ENCODE results near the gene SLC12A3.

SLC12A3 gene

DNA sequence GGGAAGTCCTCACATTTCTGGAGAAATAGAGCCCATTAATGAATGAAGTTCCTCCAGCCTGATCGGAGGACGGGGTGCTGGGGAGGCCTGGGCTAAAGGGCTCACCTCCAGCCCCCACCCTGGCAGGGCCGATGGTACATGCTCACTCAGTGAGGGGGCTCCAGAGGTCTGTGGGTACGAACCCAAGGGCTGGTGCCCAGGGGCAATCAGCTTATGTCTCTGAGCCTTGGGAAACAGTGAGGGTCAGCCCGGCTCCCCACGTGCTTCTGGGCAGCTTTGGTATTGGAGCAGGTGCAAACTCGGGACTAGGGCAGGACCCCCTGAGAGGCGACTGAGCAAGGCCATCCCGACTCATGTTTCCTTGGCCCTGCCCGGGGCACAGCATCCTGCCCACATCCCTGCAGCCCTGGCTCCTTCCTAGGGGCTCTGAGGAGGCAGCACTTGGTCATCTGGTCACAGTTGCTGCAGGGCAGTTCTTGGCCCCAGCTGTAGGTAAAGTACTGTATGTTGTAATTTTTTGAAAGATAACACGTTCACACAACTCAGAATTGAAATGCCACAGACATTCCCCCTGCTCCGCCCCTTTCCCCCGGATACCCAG lies 95.8 kb downstream of the SLC12A3 start:
- Histone ChIP-seq H3K27me3 (ENCODE audit: low read depth, low read length) (no peaks in the 10 kb centered on the region), H3K4me1 (ENCODE audit: low read length) (peaks cover 22% of the 10 kb centered on the region), H3K9ac (ENCODE audit: low read length) (no peak overlapping the region), H3K36me3 (replicated peaks; ENCODE audit: low read depth, low read length) (no peaks in the 10 kb centered on the region), H3K4me2 (ENCODE audit: low read length) (no peak overlapping the region), H3K79me2 (ENCODE audit: low read length) (no peaks in the 10 kb centered on the region), H4K20me1 (ENCODE audit: insufficient read depth, low read length) (no peaks in the 10 kb centered on the region), H3K4me3 (ENCODE audit: low read length) (no peak overlapping the region), H3K9me3 (ENCODE audit: insufficient read depth, low read length) (no peaks in the 10 kb centered on the region), H2AFZ (ENCODE audit: low read depth, low read length) (no peak overlapping the region), H3K27ac (ENCODE audit: low read length) (no peak overlapping the region)
- TF ChIP-seq EZH2phosphoT487 (IDR thresholded peaks at IDR 0.05; ENCODE audit: low read depth) = no peak
- TF ChIP-seq, protein P1, sequence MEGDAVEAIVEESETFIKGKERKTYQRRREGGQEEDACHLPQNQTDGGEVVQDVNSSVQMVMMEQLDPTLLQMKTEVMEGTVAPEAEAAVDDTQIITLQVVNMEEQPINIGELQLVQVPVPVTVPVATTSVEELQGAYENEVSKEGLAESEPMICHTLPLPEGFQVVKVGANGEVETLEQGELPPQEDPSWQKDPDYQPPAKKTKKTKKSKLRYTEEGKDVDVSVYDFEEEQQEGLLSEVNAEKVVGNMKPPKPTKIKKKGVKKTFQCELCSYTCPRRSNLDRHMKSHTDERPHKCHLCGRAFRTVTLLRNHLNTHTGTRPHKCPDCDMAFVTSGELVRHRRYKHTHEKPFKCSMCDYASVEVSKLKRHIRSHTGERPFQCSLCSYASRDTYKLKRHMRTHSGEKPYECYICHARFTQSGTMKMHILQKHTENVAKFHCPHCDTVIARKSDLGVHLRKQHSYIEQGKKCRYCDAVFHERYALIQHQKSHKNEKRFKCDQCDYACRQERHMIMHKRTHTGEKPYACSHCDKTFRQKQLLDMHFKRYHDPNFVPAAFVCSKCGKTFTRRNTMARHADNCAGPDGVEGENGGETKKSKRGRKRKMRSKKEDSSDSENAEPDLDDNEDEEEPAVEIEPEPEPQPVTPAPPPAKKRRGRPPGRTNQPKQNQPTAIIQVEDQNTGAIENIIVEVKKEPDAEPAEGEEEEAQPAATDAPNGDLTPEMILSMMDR (IDR thresholded peaks at IDR 0.05; ENCODE audit: low read depth, low read length) = no peak

DNA sequence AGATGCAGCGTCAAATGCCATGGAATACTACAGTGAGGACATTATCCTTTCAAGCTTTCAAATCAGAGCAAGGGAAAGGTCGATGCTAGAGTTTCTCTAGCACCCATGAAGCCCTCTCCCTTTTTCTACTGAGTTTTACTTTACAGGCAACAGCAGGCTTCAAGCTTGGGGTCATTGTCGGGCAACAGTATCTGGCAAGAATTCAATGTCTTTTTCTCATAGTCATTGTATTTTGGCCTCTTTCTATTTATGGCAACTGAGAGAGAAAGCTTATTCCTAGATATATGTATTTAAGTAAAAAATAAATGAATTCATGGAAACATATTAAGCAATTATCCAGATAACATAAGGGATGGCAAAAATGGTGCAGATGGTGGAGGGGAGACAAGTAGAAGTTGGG lies 96.4 kb downstream of the SLC12A3 start:
- TF ChIP-seq, protein P1 (IDR thresholded peaks at IDR 0.05; ENCODE audit: low read depth, low read length) = no peak
- TF ChIP-seq EZH2phosphoT487 (IDR thresholded peaks at IDR 0.05; ENCODE audit: low read depth) = no peak
- no peak overlapping the region for H2AFZ ChIP-seq (ENCODE audit: low read depth, low read length)
- H3K27me3 ChIP-seq (ENCODE audit: low read depth, low read length) = no peaks in the 10 kb centered on the region
- no peak overlapping the region for H3K27ac ChIP-seq (ENCODE audit: low read length)
- no peak overlapping the region for H3K4me2 ChIP-seq (ENCODE audit: low read length)
- no peaks in the 10 kb centered on the region for H4K20me1 ChIP-seq (ENCODE audit: insufficient read depth, low read length)
- peaks cover 20% of the 10 kb centered on the region for H3K4me1 ChIP-seq (ENCODE audit: low read length)
- H3K9ac ChIP-seq (ENCODE audit: low read length) = no peak overlapping the region
- H3K9me3 ChIP-seq (ENCODE audit: insufficient read depth, low read length) = no peaks in the 10 kb centered on the region
- H3K79me2 ChIP-seq (ENCODE audit: low read length) = no peaks in the 10 kb centered on the region
- H3K4me3 ChIP-seq (ENCODE audit: low read length) = no peak overlapping the region
- no peaks in the 10 kb centered on the region for H3K36me3 ChIP-seq (replicated peaks; ENCODE audit: low read depth, low read length)

DNA sequence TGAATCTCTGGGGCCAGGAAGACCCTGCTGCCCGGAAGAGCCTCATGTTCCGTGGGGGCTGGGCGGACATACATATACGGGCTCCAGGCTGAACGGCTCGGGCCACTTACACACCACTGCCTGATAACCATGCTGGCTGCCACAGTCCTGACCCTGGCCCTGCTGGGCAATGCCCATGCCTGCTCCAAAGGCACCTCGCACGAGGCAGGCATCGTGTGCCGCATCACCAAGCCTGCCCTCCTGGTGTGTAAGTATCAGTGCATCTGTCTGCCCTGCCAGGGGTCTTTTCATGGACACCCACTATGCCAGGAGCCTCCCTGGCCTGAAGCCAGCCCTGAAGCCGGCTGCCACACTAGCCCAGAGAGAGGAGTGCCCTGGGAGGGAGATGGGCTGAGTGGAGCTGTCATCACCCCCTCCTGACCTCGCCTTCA lies 96.9 kb downstream of the SLC12A3 start, which contains the start of gene CETP:
CETP (plus strand) TSS at position 100 of the 431 bp plus-strand sequence; CDS start at position 130, 30 bp downstream.
- Histone ChIP-seq H3K9me3 (ENCODE audit: insufficient read depth, low read length) (no peaks in the 10 kb centered on the region), H3K4me2 (ENCODE audit: low read length) (no peak within 1 kb of the TSS), H3K79me2 (ENCODE audit: low read length) (no peaks in the 10 kb centered on the region), H2AFZ (ENCODE audit: low read depth, low read length) (no peak within 1 kb of the TSS), H3K9ac (ENCODE audit: low read length) (no peak within 1 kb of the TSS), H3K27ac (ENCODE audit: low read length) (no peak within 1 kb of the TSS), H3K4me3 (ENCODE audit: low read length) (no peak within 1 kb of the TSS), H3K36me3 (replicated peaks; ENCODE audit: low read depth, low read length) (no peaks in the 10 kb centered on the region), H4K20me1 (ENCODE audit: insufficient read depth, low read length) (no peaks in the 10 kb centered on the region), H3K4me1 (ENCODE audit: low read length) (peaks cover 15% of the 10 kb centered on the region), H3K27me3 (ENCODE audit: low read depth, low read length) (no peaks in the 10 kb centered on the region)
- TF ChIP-seq, protein P1 (IDR thresholded peaks at IDR 0.05; ENCODE audit: low read depth, low read length) = no peak
- no peak for TF ChIP-seq EZH2phosphoT487 (IDR thresholded peaks at IDR 0.05; ENCODE audit: low read depth)

DNA sequence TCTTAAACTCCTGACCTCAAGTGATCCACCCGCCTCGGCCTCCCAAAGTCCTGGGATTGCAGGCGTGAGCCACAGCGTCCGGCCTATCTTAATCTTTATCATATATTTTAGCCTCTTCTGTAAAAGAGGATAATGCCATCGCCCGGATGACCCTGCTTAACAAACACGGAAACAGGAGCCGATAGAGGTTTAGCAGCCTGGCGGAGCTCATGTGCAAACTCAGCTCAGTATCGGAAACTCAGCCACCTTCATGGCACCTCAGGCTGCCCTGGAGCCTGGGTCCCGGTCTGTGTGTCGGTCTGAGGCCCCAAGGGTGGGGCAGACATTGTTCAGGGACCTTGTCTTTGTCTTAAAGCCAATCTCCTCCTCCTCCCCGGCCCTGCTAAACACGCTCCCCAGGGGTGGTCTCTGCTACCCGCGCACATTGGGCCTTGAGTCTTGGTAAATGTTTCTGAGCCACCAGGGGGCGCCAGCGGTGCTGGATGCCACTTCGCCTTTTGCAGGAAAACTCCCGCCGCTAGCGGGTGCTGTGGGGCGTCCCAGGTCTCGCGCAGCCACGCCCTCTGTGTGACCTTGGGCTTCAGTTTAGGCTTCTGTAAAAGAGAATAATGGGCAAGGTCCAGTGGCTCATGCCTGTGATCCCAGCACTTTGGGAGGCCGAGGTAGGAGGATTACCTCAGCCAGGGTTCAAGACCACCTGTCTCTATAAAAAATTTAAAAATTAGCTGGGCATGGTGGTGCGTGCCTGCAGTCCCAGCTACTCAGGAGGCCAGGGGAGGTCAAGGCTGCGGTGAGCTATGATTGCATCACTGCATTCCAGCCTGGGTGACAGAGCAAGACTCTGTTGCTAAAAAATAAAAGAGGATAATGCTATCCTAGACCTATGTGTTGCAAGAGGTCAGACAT lies 99.5 kb downstream of the SLC12A3 start:
- Histone ChIP-seq H3K4me3 (ENCODE audit: low read length) (0 out of 2 replicates have a peak overlapping the region, but pooled peaks have one; percentile 29), H3K27ac (ENCODE audit: low read length) (no peak overlapping the region), H3K36me3 (replicated peaks; ENCODE audit: low read depth, low read length) (no peaks in the 10 kb centered on the region), H3K9me3 (ENCODE audit: insufficient read depth, low read length) (no peaks in the 10 kb centered on the region), H4K20me1 (ENCODE audit: insufficient read depth, low read length) (no peaks in the 10 kb centered on the region), H3K4me2 (ENCODE audit: low read length) (peak overlapping the region; percentile 53), H3K9ac (ENCODE audit: low read length) (peak overlapping the region; percentile 30; the same call in 1 of the 2 replicates), H2AFZ (ENCODE audit: low read depth, low read length) (peak overlapping the region; percentile 92), H3K4me1 (ENCODE audit: low read length) (peaks cover 14% of the 10 kb centered on the region), H3K27me3 (ENCODE audit: low read depth, low read length) (no peaks in the 10 kb centered on the region), H3K79me2 (ENCODE audit: low read length) (no peaks in the 10 kb centered on the region)
- TF ChIP-seq, protein P1 (IDR thresholded peaks at IDR 0.05; ENCODE audit: low read depth, low read length) = peak; percentile 100
- TF ChIP-seq EZH2phosphoT487 (IDR thresholded peaks at IDR 0.05; ENCODE audit: low read depth) = no peak
